ENCODE results near the gene NLRP10. TPM values are rescaled to one million over a fixed set of nuclear protein-coding genes. Genes with fewer than 3 reads are reported as not detected.

NLRP10 gene
- polyA plus RNA-seq, 4 donors = not detected

Other genes with a start within 250 kb of the NLRP10 start
- gene OR5P2, start 168.5 kb downstream of the NLRP10 start, polyA plus RNA-seq (ENCODE audit: insufficient read length in 4 of 4) = under 1 TPM in 1 of 4 donors, not detected in 3; 0.14 TPM
- not detected for gene OR5P3, start 134.6 kb downstream of the NLRP10 start, polyA plus RNA-seq (ENCODE audit: insufficient read length in 4 of 4)
- under 1 TPM in 2 of 4 donors, not detected in 2; 0.03 TPM for gene OR10A6, start 34.2 kb downstream of the NLRP10 start, polyA plus RNA-seq (ENCODE audit: insufficient read length in 4 of 4)
- under 1 TPM in 2 of 4 donors, not detected in 2; 0.12 to 0.16 TPM for gene OR10A3, start 23.7 kb downstream of the NLRP10 start, polyA plus RNA-seq (ENCODE audit: insufficient read length in 4 of 4)
- 100 to 1,000 TPM; 310 to 350 (median 326) TPM for gene EIF3F, start 21.9 kb upstream of the NLRP10 start, polyA plus RNA-seq (ENCODE audit: insufficient read length in 4 of 4)
- gene TUB, start 115.8 kb upstream of the NLRP10 start, polyA plus RNA-seq (ENCODE audit: insufficient read length in 4 of 4) = 10 to 100 TPM; 21.5 to 28.7 (median 24.7) TPM
- 10 to 100 TPM in 3 of 4 donors, 1 to 10 TPM in 1; 8.6 to 19.2 (median 16.3) TPM for gene RIC3, start 203.6 kb upstream of the NLRP10 start, polyA plus RNA-seq (ENCODE audit: insufficient read length in 4 of 4)

Measured in left renal cortex interstitium (tissue), 4 donors.